Keratinocyte (primary cell): Measurements from ENCODE around the gene MPZL2.

Source experiments
- EZH2 ChIP-seq: IDR thresholded peaks from one replicate; pipeline ENCODE4 v1.6.1; 2012; ENCODE audit warnings: inconsistent platforms, mild to moderate bottlenecking, low read length, moderate library complexity
- TF ChIP-seq, protein P1 (sequence below), 3 experiments: IDR thresholded peaks in 1 of 3; conservative IDR thresholded peaks in 1 of 3; optimal IDR thresholded peaks in 1 of 3; 2 replicates in 2 of 3; 3 replicates in 1 of 3; pipeline versions ENCODE3 to v1.5.1; 2011; ENCODE audit warnings: low read length in 3 of 3, mild to moderate bottlenecking in 3 of 3, moderate library complexity in 2 of 3, control low read depth in 1 of 3, inconsistent platforms in 1 of 3; ENCODE audit not compliant: insufficient read depth in 2 of 3; ENCODE audit errors: extremely low read depth in 1 of 3

DNA sequence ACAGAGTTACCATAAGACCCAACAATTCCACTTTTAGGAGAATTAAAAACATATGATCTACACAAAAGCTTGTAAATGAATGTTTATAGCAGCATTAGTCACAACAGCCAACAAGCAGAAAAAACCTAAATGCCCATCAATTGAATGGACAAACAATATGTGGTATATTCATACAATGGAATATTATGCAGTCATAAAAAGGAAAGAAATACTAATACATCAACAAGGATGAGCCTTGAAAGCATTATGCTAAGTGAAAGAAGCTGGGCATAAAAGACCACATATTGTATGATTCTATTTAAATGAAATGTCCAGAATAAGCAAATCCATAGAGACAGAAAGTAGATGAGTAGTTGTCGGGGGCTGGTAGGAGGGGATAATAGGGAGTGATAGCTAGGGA lies 5.0 kb downstream of the MPZL2 start:
- TF ChIP-seq, protein P1, sequence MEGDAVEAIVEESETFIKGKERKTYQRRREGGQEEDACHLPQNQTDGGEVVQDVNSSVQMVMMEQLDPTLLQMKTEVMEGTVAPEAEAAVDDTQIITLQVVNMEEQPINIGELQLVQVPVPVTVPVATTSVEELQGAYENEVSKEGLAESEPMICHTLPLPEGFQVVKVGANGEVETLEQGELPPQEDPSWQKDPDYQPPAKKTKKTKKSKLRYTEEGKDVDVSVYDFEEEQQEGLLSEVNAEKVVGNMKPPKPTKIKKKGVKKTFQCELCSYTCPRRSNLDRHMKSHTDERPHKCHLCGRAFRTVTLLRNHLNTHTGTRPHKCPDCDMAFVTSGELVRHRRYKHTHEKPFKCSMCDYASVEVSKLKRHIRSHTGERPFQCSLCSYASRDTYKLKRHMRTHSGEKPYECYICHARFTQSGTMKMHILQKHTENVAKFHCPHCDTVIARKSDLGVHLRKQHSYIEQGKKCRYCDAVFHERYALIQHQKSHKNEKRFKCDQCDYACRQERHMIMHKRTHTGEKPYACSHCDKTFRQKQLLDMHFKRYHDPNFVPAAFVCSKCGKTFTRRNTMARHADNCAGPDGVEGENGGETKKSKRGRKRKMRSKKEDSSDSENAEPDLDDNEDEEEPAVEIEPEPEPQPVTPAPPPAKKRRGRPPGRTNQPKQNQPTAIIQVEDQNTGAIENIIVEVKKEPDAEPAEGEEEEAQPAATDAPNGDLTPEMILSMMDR (optimal IDR thresholded peaks at IDR 0.05 in 1 of 3, IDR thresholded peaks at IDR 0.05 in 1 of 3, conservative IDR thresholded peaks at IDR 0.05 in 1 of 3; ENCODE audit: extremely low read depth in 1 of 3, insufficient read depth in 2 of 3, low read length in 3 of 3): no peak
- no peak for TF ChIP-seq EZH2
